ENCODE results near the gene SLC11A1.

The SLC11A1 gene

GRCh38 chr2:218382785-218383184, 712 bp downstream of the SLC11A1 start:
- Mint-ChIP-seq H3K27ac (no peak overlapping the region), H3K27me3 (peaks cover 8% of the 10 kb centered on the region), H3K9me3 (no peaks in the 10 kb centered on the region), H3K4me3 (no peak overlapping the region), H3K4me1 (peaks cover 19% of the 10 kb centered on the region)
- ATAC-seq (no peak), DNase-seq (no peak)

- ATAC-seq (peak; percentile 13), DNase-seq (no peak)
- Mint-ChIP-seq H3K27me3 (peaks cover 8% of the 10 kb centered on the region), H3K9me3 (no peaks in the 10 kb centered on the region), H3K27ac (peak overlapping the region in 1 of 2 donors; percentile 14), H3K4me3 (no peak overlapping the region), H3K4me1 (peaks cover 21% of the 10 kb centered on the region)
These were observed 1.9 kb downstream of the SLC11A1 start for GRCh38 chr2:218383892-218384519.

- ATAC-seq: no peak
- Mint-ChIP-seq H3K4me3 (no peak overlapping the region), H3K9me3 (no peaks in the 10 kb centered on the region), H3K4me1 (peaks cover 21% of the 10 kb centered on the region), H3K27ac (no peak overlapping the region), H3K27me3 (peaks cover 8% of the 10 kb centered on the region)
- no peak for DNase-seq
These were observed 2.9 kb downstream of the SLC11A1 start for GRCh38 chr2:218384975-218385374.

GRCh38 chr2:218386505-218387368, 4.7 kb downstream of the SLC11A1 start:
- Mint-ChIP-seq H3K4me3 (peak overlapping the region; percentile 22 to 46), H3K27me3 (peaks cover 8% of the 10 kb centered on the region), H3K27ac (peak overlapping the region; percentile 19 to 39), H3K4me1 (peaks cover 18% of the 10 kb centered on the region), H3K9me3 (no peaks in the 10 kb centered on the region)
- peak; percentile 37 for ATAC-seq
- DNase-seq: no peak

GRCh38 chr2:218387369-218388194, 5.5 kb downstream of the SLC11A1 start:
- ATAC-seq (peak; percentile 48), DNase-seq (no peak)
- Mint-ChIP-seq H3K27me3 (peaks cover 8% of the 10 kb centered on the region), H3K4me3 (peak overlapping the region; percentile 22 to 46), H3K9me3 (no peaks in the 10 kb centered on the region), H3K4me1 (peaks cover 15% of the 10 kb centered on the region), H3K27ac (peak overlapping the region; percentile 19 to 39)

GRCh38 chr2:218389333-218390150, 7.5 kb downstream of the SLC11A1 start:
- Mint-ChIP-seq H3K4me1 (peaks cover 32% of the 10 kb centered on the region), H3K4me3 (no peak overlapping the region), H3K27ac (no peak overlapping the region), H3K9me3 (no peaks in the 10 kb centered on the region), H3K27me3 (peaks cover 8% of the 10 kb centered on the region)
- ATAC-seq (no peak), DNase-seq (no peak)

- ATAC-seq: no peak
- Mint-ChIP-seq H3K4me1 (peaks cover 47% of the 10 kb centered on the region), H3K4me3 (no peak overlapping the region), H3K27me3 (peaks cover 8% of the 10 kb centered on the region), H3K27ac (no peak overlapping the region), H3K9me3 (no peaks in the 10 kb centered on the region)
- no peak for DNase-seq
These were observed 9.1 kb downstream of the SLC11A1 start for GRCh38 chr2:218391202-218391601.

- no peak overlapping the region for H3K27ac Mint-ChIP-seq
- peaks cover 50% of the 10 kb centered on the region for H3K4me1 Mint-ChIP-seq
- ATAC-seq: no peak
- DNase-seq: no peak
- H3K4me3 Mint-ChIP-seq: no peak overlapping the region
- peaks cover under 1% of the 10 kb centered on the region for H3K27me3 Mint-ChIP-seq
- no peaks in the 10 kb centered on the region for H3K9me3 Mint-ChIP-seq
These were observed 10.4 kb downstream of the SLC11A1 start for GRCh38 chr2:218392459-218392858.

GRCh38 chr2:218392891-218393462, 10.9 kb downstream of the SLC11A1 start:
- Mint-ChIP-seq H3K9me3 (no peaks in the 10 kb centered on the region), H3K27ac (no peak overlapping the region), H3K4me1 (peaks cover 50% of the 10 kb centered on the region), H3K27me3 (no peaks in the 10 kb centered on the region), H3K4me3 (no peak overlapping the region)
- ATAC-seq (no peak), DNase-seq (no peak)

GRCh38 chr2:218393750-218394290, 11.7 kb downstream of the SLC11A1 start:
- H3K4me3 Mint-ChIP-seq: no peak overlapping the region
- no peaks in the 10 kb centered on the region for H3K27me3 Mint-ChIP-seq
- DNase-seq: no peak
- peaks cover 51% of the 10 kb centered on the region for H3K4me1 Mint-ChIP-seq
- no peaks in the 10 kb centered on the region for H3K9me3 Mint-ChIP-seq
- ATAC-seq: no peak
- no peak overlapping the region for H3K27ac Mint-ChIP-seq

GRCh38 chr2:218394298-218395089, 12.4 kb downstream of the SLC11A1 start:
- Mint-ChIP-seq H3K27me3 (no peaks in the 10 kb centered on the region), H3K4me3 (peak overlapping the region; percentile 37 to 47), H3K4me1 (peaks cover 51% of the 10 kb centered on the region), H3K27ac (no peak overlapping the region), H3K9me3 (no peaks in the 10 kb centered on the region)
- ATAC-seq: no peak
- DNase-seq: no peak

- Mint-ChIP-seq H3K4me3 (peak overlapping the region; percentile 37 to 47), H3K4me1 (peaks cover 51% of the 10 kb centered on the region), H3K27me3 (no peaks in the 10 kb centered on the region), H3K27ac (no peak overlapping the region), H3K9me3 (no peaks in the 10 kb centered on the region)
- no peak for ATAC-seq
- no peak for DNase-seq
These were observed 13.0 kb downstream of the SLC11A1 start for GRCh38 chr2:218395090-218395444.

- H3K9me3 Mint-ChIP-seq: no peaks in the 10 kb centered on the region
- peak overlapping the region; percentile 86 to 91 for H3K4me3 Mint-ChIP-seq
- peak overlapping the region; percentile 80 to 88 for H3K27ac Mint-ChIP-seq
- DNase-seq: no peak
- no peaks in the 10 kb centered on the region for H3K27me3 Mint-ChIP-seq
- ATAC-seq: no peak
- peaks cover 51% of the 10 kb centered on the region for H3K4me1 Mint-ChIP-seq
These were observed 13.4 kb downstream of the SLC11A1 start for GRCh38 chr2:218395456-218395825.

All from stimulated activated naive CD8-positive, alpha-beta T cell treated with anti-CD3 and anti-CD28 coated beads, Interleukin-15, amount 100 ng/mL, for 72 hours (primary cell).